ENCODE data around the gene SSTR5. TPM values are rescaled to one million over a fixed set of nuclear protein-coding genes. Genes with fewer than 3 reads are reported as not detected.

Gene SSTR5
- total RNA-seq (2022; extraction: Qiagen RNA extraction; ENCODE audit: low read depth), result 0.47 to 1.6 TPM (median 0.69 TPM) in 5 replicates

GRCh38 chr16:1072526-1073261, at the start of gene SSTR5:
Gene SSTR5 (plus strand): TSS chr16:1072747. CDS start chr16:1078869, 6,122 bp downstream.

GRCh38 chr16:1096169-1097082, 23.9 kb downstream of the SSTR5 start, which contains the start of gene C1QTNF8:
Gene C1QTNF8 (minus strand): TSS chr16:1096244. CDS start chr16:1094922, 1,322 bp downstream.

Other genes with a start within 250 kb of the SSTR5 start
- gene LMF1, start 101.8 kb upstream of the SSTR5 start, total RNA-seq (2022; extraction: Qiagen RNA extraction; ENCODE audit: low read depth), result 8.8 to 10.9 TPM (median 10.2 TPM) in 5 replicates
- gene SOX8, start 91.0 kb upstream of the SSTR5 start, total RNA-seq (2022; extraction: Qiagen RNA extraction; ENCODE audit: low read depth), result 2.1 to 3.8 TPM (median 3.4 TPM) in 5 replicates
- not detected in 5 replicates for gene C1QTNF8, start 23.5 kb downstream of the SSTR5 start, total RNA-seq (2022; extraction: Qiagen RNA extraction; ENCODE audit: low read depth)
- gene CACNA1H, start 80.4 kb downstream of the SSTR5 start, total RNA-seq (2022; extraction: Qiagen RNA extraction; ENCODE audit: low read depth), result 12.4 to 19.8 TPM (median 18.4 TPM) in 5 replicates
- gene TPSG1, start 152.5 kb downstream of the SSTR5 start, total RNA-seq (2022; extraction: Qiagen RNA extraction; ENCODE audit: low read depth), result 0.15 to 0.16 TPM in 2 of 5 replicates, not detected in the others
- gene TPSB2, start 157.4 kb downstream of the SSTR5 start, total RNA-seq (2022; extraction: Qiagen RNA extraction; ENCODE audit: low read depth), result 0.13 TPM in 1 of 5 replicates, not detected in the others
- 0.09 TPM in 1 of 5 replicates, not detected in the others for gene TPSAB1, start 168.0 kb downstream of the SSTR5 start, total RNA-seq (2022; extraction: Qiagen RNA extraction; ENCODE audit: low read depth)
- 0.15 TPM in 1 of 5 replicates, not detected in the others for gene TPSD1, start 183.3 kb downstream of the SSTR5 start, total RNA-seq (2022; extraction: Qiagen RNA extraction; ENCODE audit: low read depth)
- gene UBE2I, start 236.9 kb downstream of the SSTR5 start, total RNA-seq (2022; extraction: Qiagen RNA extraction; ENCODE audit: low read depth), result 150 to 195 TPM (median 172 TPM) in 5 replicates

Data from A549 treated with GW870086 at 1 μM for 4 hours (cell line).